ENCODE measurements around the gene MAGI2.
"Not testable (repeated sequence)": the region's sequence is repeated elsewhere in the genome, so short reads cannot be mapped to it uniquely, and the experiment has no call there.

Gene MAGI2

GRCh38 chr7:78307892-78308291, 1145.6 kb downstream of the MAGI2 start:
- Mint-ChIP-seq H3K27ac (no peak overlapping the region), H3K36me3 (ENCODE audit: low read depth) (no peaks in the 10 kb centered on the region), H3K4me3 (no peak overlapping the region), H3K4me1 (no peaks in the 10 kb centered on the region), H3K27me3 (no peaks in the 10 kb centered on the region), H3K9me3 (peaks cover 3% of the 10 kb centered on the region)
- ATAC-seq = no peak
- no peak for DNase-seq

GRCh38 chr7:78306634-78307033, 1146.8 kb downstream of the MAGI2 start:
- Mint-ChIP-seq H3K4me3 (no peak overlapping the region), H3K4me1 (no peaks in the 10 kb centered on the region), H3K9me3 (peaks cover 3% of the 10 kb centered on the region), H3K27me3 (no peaks in the 10 kb centered on the region), H3K36me3 (ENCODE audit: low read depth) (no peaks in the 10 kb centered on the region), H3K27ac (no peak overlapping the region)
- ATAC-seq (no peak), DNase-seq (no peak)

GRCh38 chr7:78301407-78301806, 1152.1 kb downstream of the MAGI2 start:
- Mint-ChIP-seq H3K36me3 (ENCODE audit: low read depth) (no peaks in the 10 kb centered on the region), H3K4me3 (no peak overlapping the region), H3K9me3 (no peaks in the 10 kb centered on the region), H3K4me1 (no peaks in the 10 kb centered on the region), H3K27me3 (no peaks in the 10 kb centered on the region), H3K27ac (no peak overlapping the region)
- DNase-seq (no peak), ATAC-seq (no peak)

GRCh38 chr7:78299088-78299487, 1154.4 kb downstream of the MAGI2 start:
- H3K4me1 Mint-ChIP-seq = no peaks in the 10 kb centered on the region
- H3K27ac Mint-ChIP-seq = no peak overlapping the region
- no peak overlapping the region for H3K4me3 Mint-ChIP-seq
- no peaks in the 10 kb centered on the region for H3K36me3 Mint-ChIP-seq (ENCODE audit: low read depth)
- no peaks in the 10 kb centered on the region for H3K27me3 Mint-ChIP-seq
- no peak for ATAC-seq
- no peak for DNase-seq
- H3K9me3 Mint-ChIP-seq = no peaks in the 10 kb centered on the region

- H3K4me3 Mint-ChIP-seq = no peak overlapping the region
- ATAC-seq (no peak), DNase-seq (no peak)
- H3K9me3 Mint-ChIP-seq = no peaks in the 10 kb centered on the region
- no peaks in the 10 kb centered on the region for H3K36me3 Mint-ChIP-seq (ENCODE audit: low read depth)
- no peak overlapping the region for H3K27ac Mint-ChIP-seq
- H3K4me1 Mint-ChIP-seq = no peaks in the 10 kb centered on the region
- no peaks in the 10 kb centered on the region for H3K27me3 Mint-ChIP-seq
Measured at GRCh38 chr7:78296644-78297371, 1156.7 kb downstream of the MAGI2 start.

- Mint-ChIP-seq H3K36me3 (ENCODE audit: low read depth) (no peaks in the 10 kb centered on the region), H3K4me1 (no peaks in the 10 kb centered on the region), H3K27me3 (no peaks in the 10 kb centered on the region), H3K27ac (no peak overlapping the region), H3K4me3 (no peak overlapping the region), H3K9me3 (no peaks in the 10 kb centered on the region)
- DNase-seq = no peak
- no peak for ATAC-seq
Measured at GRCh38 chr7:78296046-78296597, 1157.3 kb downstream of the MAGI2 start.

GRCh38 chr7:78289471-78289870, 1164.0 kb downstream of the MAGI2 start:
- not testable (repeated sequence) for H3K4me1 Mint-ChIP-seq; ATAC-seq; DNase-seq; H3K36me3 Mint-ChIP-seq (ENCODE audit: low read depth); H3K27me3 Mint-ChIP-seq; H3K9me3 Mint-ChIP-seq; H3K27ac Mint-ChIP-seq; H3K4me3 Mint-ChIP-seq

- no peak for DNase-seq
- Mint-ChIP-seq H3K27me3 (no peaks in the 10 kb centered on the region), H3K4me3 (no peak overlapping the region), H3K9me3 (no peaks in the 10 kb centered on the region), H3K4me1 (no peaks in the 10 kb centered on the region), H3K27ac (no peak overlapping the region), H3K36me3 (ENCODE audit: low read depth) (no peaks in the 10 kb centered on the region)
- no peak for ATAC-seq
Measured at GRCh38 chr7:78284945-78285344, 1168.5 kb downstream of the MAGI2 start.

- no peak for ATAC-seq
Measured at GRCh38 chr7:78280276-78280675, 1173.2 kb downstream of the MAGI2 start.

GRCh38 chr7:78279457-78279856, 1174.0 kb downstream of the MAGI2 start:
- Mint-ChIP-seq H3K27ac (no peak overlapping the region), H3K9me3 (no peaks in the 10 kb centered on the region), H3K36me3 (ENCODE audit: low read depth) (no peaks in the 10 kb centered on the region), H3K4me3 (no peak overlapping the region), H3K4me1 (no peaks in the 10 kb centered on the region), H3K27me3 (no peaks in the 10 kb centered on the region)
- no peak for ATAC-seq
- no peak for DNase-seq

More at GRCh38 chr7:78280276-78280675, 1173.2 kb downstream of the MAGI2 start:
- H3K9me3 Mint-ChIP-seq = no peaks in the 10 kb centered on the region
- no peak for DNase-seq
- H3K36me3 Mint-ChIP-seq (ENCODE audit: low read depth) = no peaks in the 10 kb centered on the region
- no peak overlapping the region for H3K4me3 Mint-ChIP-seq
- H3K27ac Mint-ChIP-seq = no peak overlapping the region
- no peaks in the 10 kb centered on the region for H3K27me3 Mint-ChIP-seq
- no peaks in the 10 kb centered on the region for H3K4me1 Mint-ChIP-seq

GRCh38 chr7:78279032-78279431, 1174.4 kb downstream of the MAGI2 start:
- no peaks in the 10 kb centered on the region for H3K9me3 Mint-ChIP-seq
- no peaks in the 10 kb centered on the region for H3K36me3 Mint-ChIP-seq (ENCODE audit: low read depth)
- H3K4me3 Mint-ChIP-seq = no peak overlapping the region
- no peaks in the 10 kb centered on the region for H3K27me3 Mint-ChIP-seq
- DNase-seq (no peak), ATAC-seq (no peak)
- H3K27ac Mint-ChIP-seq = no peak overlapping the region
- no peaks in the 10 kb centered on the region for H3K4me1 Mint-ChIP-seq

GRCh38 chr7:78267141-78267540, 1186.3 kb downstream of the MAGI2 start:
- Mint-ChIP-seq H3K27me3 (no peaks in the 10 kb centered on the region), H3K36me3 (ENCODE audit: low read depth) (no peaks in the 10 kb centered on the region), H3K4me1 (no peaks in the 10 kb centered on the region), H3K4me3 (no peak overlapping the region), H3K9me3 (peaks cover 12% of the 10 kb centered on the region), H3K27ac (no peak overlapping the region)
- ATAC-seq (no peak), DNase-seq (no peak)

GRCh38 chr7:78265486-78265885, 1188.0 kb downstream of the MAGI2 start:
- H3K36me3 Mint-ChIP-seq (ENCODE audit: low read depth) = no peaks in the 10 kb centered on the region
- H3K27me3 Mint-ChIP-seq = no peaks in the 10 kb centered on the region
- H3K9me3 Mint-ChIP-seq = peaks cover 6% of the 10 kb centered on the region

GRCh38 chr7:78265071-78265470, 1188.4 kb downstream of the MAGI2 start:
- ATAC-seq (no peak), DNase-seq (no peak)
- H3K4me1 Mint-ChIP-seq = no peaks in the 10 kb centered on the region
- no peak overlapping the region for H3K27ac Mint-ChIP-seq
- no peaks in the 10 kb centered on the region for H3K36me3 Mint-ChIP-seq (ENCODE audit: low read depth)
- H3K4me3 Mint-ChIP-seq = no peak overlapping the region
- peaks cover 2% of the 10 kb centered on the region for H3K9me3 Mint-ChIP-seq
- H3K27me3 Mint-ChIP-seq = no peaks in the 10 kb centered on the region

More at GRCh38 chr7:78265486-78265885, 1188.0 kb downstream of the MAGI2 start:
- Mint-ChIP-seq H3K4me1 (no peaks in the 10 kb centered on the region), H3K4me3 (no peak overlapping the region), H3K27ac (no peak overlapping the region)
- DNase-seq = no peak
- ATAC-seq = no peak

GRCh38 chr7:78264105-78264504, 1189.4 kb downstream of the MAGI2 start:
- Mint-ChIP-seq H3K36me3 (ENCODE audit: low read depth) (no peaks in the 10 kb centered on the region), H3K27me3 (no peaks in the 10 kb centered on the region), H3K27ac (no peak overlapping the region), H3K4me1 (no peaks in the 10 kb centered on the region), H3K9me3 (no peaks in the 10 kb centered on the region), H3K4me3 (no peak overlapping the region)
- ATAC-seq = no peak
- DNase-seq = no peak

Data from activated naive CD8-positive, alpha-beta T cell treated with anti-CD3 and anti-CD28 coated beads, Interleukin-2, amount 50 U/mL, for 24 hours (primary cell).